ENCODE measurements around the gene NDUFV3.

- TF ChIP-seq CTCF (IDR thresholded peaks at IDR 0.05) (no peak), POLR2A (IDR thresholded peaks at IDR 0.05) (no peak)
Measured at GRCh38 chr21:42862774-42863503, 30.2 kb upstream of the NDUFV3 start.
